Stimulated activated CD4-positive, alpha-beta T cell treated with anti-CD3 and anti-CD28 coated beads, Interleukin-12 subunit alpha, Interleukin-12 subunit beta, amount 100 ng/mL, for 4 hours (primary cell): ENCODE data around the gene FBLN1.
"Not testable (repeated sequence)": the region's sequence is repeated elsewhere in the genome, so short reads cannot be mapped to it uniquely, and the experiment has no call there.

Experiments used
- DNase-seq: peaks from one replicate; pipeline ENCODE4 v3.0.0-alpha.2; 2020

The FBLN1 gene

GRCh38 chr22:45528046-45528445 is 25.4 kb downstream of the FBLN1 start:
- no peak for DNase-seq

DNA sequence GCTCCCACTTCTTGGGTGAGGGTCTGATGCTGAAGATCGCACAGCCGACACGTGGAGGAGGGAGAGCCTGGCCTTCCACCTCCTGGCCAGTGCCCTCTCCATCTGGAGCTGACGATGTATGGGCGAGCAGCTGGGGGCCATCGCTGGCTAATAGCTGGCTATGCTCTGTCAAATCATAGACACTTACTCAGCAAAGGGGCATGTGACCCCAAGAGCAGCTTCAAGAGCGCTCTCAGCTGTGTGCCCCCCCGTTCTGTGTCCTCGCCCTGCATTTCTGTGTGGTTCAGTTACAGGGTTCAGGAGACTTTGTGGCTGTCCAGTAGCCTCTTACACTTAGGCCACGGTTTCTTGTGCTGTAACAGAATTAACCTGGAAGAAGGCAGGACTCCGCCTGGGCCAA is 26.4 kb downstream of the FBLN1 start:
- no peak for DNase-seq

- no peak for DNase-seq
These were observed 27.4 kb downstream of the FBLN1 start for GRCh38 chr22:45529971-45530575.

DNA sequence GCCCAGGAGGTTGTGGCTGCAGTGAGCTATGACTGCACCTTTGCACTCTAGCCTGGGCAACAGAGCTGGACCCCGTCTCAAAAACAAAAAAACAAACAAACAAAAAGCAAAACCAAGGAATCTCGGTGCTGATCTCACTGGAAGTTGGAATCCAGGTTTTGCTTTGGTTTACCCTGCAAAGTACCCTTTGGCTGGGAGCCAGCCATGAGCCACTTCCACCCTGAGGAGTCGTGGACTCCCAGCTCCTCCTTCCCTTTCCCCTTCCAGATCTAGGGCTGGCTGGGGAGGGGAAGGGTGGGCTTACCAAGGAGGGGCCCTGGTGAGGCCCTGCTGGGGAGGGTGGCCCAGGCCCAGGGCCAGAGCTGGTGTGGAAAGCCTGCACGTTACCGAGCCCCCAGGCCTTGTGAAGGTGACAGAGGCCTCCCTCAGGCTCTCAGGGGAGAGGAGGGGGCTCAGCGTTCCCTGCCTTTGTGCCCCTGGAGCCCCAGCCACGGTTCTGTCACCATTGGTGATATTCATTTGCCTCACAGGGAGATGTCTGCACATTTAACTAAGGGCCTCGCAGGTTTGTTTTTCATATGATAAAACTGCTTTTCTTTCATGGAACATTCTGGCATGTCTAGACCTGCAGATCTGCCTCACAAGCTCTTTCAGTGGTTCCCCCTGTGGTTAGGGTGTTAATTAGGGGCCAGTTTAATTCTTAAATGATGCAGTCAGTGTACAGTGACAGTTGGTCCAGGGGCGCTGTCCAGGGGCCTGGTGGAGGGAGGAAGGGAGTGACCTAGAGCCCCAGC is 29.0 kb downstream of the FBLN1 start:
- DNase-seq, result no peak

DNA sequence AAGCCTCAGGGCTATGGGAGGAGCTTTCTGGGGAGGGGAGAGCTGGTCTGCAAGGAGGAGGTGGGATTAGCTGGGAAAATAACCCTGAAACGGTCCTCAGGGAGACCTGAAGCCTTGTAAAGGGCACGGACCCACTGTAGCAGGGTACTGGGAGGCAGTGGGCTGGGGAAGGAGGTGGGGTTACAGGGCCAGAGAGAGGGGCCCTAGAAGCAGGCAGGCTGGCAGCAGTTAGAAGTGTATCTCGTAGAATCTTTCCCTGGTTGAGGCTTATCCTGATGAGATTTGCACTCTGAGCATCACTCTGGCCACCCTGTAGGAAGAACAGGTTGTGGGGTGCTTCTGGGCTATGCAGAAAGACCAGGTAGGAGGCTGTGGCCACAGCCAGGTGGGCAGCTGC is 29.6 kb downstream of the FBLN1 start:
- DNase-seq, result no peak

DNA sequence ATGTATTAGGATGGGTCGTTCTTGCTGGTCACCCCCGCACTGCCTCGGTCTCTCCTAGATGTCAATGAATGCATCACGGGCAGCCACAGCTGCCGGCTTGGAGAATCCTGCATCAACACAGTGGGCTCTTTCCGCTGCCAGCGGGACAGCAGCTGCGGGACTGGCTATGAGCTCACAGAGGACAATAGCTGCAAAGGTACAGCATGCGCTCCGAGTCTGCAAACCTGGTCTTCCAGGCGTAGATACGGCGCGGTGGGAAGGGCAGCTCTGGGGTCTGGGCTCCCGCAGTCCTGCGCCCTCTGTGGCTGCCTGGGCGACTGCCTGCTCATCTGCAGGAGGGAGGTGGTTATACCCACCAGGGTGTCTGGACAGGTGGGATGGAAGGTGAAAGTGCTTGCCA is 31.0 kb downstream of the FBLN1 start:
- no peak for DNase-seq

GRCh38 chr22:45534339-45535192 is 31.9 kb downstream of the FBLN1 start:
- no peak for DNase-seq

- DNase-seq, result no peak
These were observed 32.6 kb downstream of the FBLN1 start for GRCh38 chr22:45535290-45535689.

DNA sequence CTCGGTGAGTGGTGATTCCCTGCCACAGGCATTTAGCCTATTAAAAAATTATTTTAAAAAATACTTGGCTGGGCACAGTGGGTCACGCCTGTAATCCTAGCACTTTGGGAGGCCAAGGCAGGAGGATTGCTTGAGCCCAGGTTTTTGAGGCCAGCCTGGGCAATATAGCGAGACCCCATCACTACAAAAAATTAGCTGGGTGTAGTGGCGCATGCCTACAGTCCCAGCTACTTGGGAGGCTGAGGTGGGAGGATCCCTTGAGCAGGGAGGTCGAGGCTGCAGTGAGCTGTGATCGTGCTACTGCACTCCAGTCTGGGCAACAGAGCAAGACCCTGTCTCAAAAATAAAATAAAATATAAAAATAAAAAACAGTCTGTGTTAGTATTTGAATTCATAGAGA is 33.2 kb downstream of the FBLN1 start:
- not testable (repeated sequence) for DNase-seq

DNA sequence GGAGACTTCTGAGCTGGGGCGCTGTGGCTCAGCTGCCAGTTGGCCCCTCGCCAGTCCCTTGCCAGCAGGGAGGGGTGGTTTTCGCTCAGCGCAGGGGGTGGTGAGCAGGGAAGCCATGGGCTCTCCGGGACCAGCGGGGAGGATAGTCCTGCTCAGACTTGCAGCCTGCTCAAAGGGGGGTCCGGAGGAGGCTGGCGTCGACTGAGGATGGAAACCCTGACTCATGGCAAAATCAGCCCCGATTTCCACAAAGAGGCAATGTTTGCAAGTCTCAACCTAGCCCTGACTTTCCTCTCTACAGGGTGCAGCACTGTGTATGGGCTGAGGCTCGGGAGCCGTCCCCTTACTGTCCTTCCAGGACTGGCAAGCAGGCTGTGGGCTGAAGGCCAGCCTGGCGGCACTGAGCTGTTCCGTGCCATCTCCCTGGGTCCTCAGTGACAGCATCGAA is 35.1 kb downstream of the FBLN1 start:
- DNase-seq, result no peak

DNA sequence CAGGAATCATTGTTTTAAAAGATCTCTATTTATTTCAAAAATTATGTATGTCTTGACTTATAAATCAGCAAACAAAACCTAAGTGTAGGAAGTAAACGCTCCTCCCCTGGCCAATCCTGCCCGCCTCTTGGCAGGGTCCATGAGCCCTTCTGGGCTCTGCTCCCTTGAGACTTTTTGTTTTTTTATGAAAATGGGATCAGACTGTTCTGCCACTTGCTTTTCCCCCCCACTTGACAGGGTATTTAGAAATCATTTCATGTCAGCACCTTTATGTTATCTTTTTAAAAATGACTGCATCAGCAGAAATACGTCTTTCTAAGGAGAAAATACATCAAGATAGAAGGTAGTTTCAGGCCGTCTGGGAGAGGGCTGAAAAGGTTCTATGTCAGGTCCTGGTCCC is 35.6 kb downstream of the FBLN1 start:
- DNase-seq, result no peak

GRCh38 chr22:45540122-45540521 is 37.4 kb downstream of the FBLN1 start:
- no peak for DNase-seq

- DNase-seq, result no peak
These were observed 38.8 kb downstream of the FBLN1 start for GRCh38 chr22:45541382-45541979.

GRCh38 chr22:45542001-45542520 is 39.4 kb downstream of the FBLN1 start:
- DNase-seq, result no peak

GRCh38 chr22:45542736-45543135 is 40.1 kb downstream of the FBLN1 start:
- not testable (repeated sequence) for DNase-seq

DNA sequence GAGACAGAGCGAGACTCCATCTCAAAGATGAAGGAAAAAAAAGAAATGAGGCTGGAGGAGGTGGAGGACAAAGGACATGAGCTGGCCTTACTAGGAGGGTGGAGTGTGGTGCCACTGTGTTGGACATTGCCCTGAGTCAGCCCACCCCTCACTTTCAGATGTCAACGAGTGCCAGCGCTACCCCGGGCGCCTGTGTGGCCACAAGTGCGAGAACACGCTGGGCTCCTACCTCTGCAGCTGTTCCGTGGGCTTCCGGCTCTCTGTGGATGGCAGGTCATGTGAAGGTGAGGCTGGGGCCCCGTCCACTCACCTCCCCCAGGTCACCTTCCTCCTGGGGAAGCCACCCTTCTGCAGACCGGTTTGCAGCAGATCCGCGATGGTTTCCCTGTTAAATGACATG is 40.6 kb downstream of the FBLN1 start:
- DNase-seq, result no peak

- DNase-seq, result no peak
These were observed 42.0 kb downstream of the FBLN1 start for GRCh38 chr22:45544588-45545170.

GRCh38 chr22:45546333-45547015 is 43.8 kb downstream of the FBLN1 start:
- no peak for DNase-seq

DNA sequence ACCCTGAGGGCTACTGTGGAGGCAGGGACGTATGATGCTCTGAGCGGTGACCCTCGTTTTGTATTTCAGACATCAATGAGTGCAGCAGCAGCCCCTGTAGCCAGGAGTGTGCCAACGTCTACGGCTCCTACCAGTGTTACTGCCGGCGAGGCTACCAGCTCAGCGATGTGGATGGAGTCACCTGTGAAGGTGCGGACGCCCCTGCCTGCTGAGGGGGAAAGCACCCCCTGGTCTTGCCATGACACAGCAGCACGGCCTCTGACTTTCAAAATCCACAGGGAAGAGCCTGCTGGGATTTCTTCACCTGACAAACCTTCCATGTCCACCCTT is 44.3 kb downstream of the FBLN1 start:
- DNase-seq, result no peak

DNA sequence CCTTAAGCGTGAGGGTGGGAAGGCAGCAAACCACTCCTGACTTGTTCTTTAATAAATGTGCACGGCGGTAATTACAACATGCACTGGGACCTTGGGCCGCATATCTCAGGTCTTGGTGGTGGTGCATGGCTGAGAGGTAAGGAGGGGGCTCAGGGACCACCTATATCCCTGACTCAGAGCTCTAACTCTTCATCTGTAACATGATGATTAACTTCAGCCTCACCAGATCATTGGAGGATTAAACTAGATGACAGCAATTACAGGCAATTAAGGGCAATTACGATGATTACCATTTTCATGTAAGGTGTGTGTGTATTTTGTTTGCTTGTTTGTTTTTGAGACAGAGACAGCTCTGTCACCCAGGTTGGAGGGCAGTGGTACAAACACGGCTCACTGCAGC is 45.0 kb downstream of the FBLN1 start:
- no peak for DNase-seq

DNA sequence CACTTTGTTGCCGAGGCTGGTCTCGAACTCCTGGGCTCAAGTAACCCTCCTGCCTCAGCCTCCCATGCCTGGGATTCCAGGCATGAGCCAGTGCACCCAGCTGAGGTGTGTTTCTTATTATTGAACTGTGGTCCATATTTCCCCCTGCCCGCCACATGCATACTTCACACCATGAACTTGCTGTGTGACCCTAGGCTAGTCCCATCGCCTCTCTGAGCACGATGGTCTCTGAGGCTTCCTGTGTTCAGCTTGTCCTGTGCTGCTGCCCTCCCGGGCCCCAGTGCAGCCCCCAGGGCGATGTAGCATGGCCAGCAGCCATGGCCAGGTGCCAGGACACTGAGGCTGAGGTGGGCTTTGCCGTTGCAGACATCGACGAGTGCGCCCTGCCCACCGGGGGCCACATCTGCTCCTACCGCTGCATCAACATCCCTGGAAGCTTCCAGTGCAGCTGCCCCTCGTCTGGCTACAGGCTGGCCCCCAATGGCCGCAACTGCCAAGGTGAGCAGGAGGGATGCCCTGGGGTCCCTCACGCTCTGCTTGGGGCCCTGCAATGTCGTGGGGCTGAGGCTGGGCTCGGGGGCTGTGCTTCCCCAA is 45.7 kb downstream of the FBLN1 start:
- no peak for DNase-seq
